ENCODE measurements around the gene XCL2. TPM values are rescaled to one million over a fixed set of nuclear protein-coding genes. Genes with fewer than 3 reads are reported as not detected.
A peak's percentile ranks its signal among the peaks of the same experiment; 100 is the strongest.

XCL2 gene
- total RNA-seq, 1 experiment from 2014 or later = not detected

DNA sequence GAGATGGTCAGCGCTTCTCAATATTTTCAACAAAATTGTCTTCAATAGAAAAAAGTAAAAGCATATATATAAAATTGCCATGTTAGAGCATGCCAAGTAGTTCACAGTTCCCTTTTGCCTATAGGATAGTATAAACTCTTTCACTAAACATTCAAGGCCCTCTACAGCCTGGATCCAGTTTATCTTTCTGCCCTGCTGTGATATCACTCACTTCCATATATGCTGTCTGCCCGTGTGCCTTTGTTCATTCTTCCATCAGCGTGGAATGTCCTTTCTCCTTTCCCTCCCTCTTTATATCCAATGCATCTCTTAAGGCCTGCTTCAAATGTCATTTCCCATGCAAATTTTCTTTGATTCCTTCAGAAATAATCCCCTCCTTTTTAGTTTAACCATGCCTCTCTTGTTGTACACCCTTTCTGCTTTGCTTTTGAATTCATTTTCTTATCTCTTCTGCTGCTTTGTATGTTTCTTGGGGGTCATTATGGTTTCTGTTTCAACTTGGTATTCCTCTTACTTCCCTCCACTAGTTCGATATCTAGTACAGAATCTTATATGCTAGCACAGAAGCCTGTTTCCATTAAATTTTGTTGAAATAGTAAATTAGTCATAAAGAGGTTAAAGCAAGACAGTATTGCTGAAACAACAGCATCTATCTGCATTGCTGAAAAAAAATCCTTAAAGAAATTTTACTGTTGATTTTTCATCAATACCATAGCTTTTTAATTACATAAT lies 44.7 kb downstream of the XCL2 start (continued):
- TF ChIP-seq, protein P1, sequence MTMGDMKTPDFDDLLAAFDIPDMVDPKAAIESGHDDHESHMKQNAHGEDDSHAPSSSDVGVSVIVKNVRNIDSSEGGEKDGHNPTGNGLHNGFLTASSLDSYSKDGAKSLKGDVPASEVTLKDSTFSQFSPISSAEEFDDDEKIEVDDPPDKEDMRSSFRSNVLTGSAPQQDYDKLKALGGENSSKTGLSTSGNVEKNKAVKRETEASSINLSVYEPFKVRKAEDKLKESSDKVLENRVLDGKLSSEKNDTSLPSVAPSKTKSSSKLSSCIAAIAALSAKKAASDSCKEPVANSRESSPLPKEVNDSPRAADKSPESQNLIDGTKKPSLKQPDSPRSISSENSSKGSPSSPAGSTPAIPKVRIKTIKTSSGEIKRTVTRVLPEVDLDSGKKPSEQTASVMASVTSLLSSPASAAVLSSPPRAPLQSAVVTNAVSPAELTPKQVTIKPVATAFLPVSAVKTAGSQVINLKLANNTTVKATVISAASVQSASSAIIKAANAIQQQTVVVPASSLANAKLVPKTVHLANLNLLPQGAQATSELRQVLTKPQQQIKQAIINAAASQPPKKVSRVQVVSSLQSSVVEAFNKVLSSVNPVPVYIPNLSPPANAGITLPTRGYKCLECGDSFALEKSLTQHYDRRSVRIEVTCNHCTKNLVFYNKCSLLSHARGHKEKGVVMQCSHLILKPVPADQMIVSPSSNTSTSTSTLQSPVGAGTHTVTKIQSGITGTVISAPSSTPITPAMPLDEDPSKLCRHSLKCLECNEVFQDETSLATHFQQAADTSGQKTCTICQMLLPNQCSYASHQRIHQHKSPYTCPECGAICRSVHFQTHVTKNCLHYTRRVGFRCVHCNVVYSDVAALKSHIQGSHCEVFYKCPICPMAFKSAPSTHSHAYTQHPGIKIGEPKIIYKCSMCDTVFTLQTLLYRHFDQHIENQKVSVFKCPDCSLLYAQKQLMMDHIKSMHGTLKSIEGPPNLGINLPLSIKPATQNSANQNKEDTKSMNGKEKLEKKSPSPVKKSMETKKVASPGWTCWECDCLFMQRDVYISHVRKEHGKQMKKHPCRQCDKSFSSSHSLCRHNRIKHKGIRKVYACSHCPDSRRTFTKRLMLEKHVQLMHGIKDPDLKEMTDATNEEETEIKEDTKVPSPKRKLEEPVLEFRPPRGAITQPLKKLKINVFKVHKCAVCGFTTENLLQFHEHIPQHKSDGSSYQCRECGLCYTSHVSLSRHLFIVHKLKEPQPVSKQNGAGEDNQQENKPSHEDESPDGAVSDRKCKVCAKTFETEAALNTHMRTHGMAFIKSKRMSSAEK (CRISPR knock-in tag; IDR thresholded peaks at IDR 0.05; ENCODE audit: borderline replicate concordance) = no peak
- TF ChIP-seq, protein P2, sequence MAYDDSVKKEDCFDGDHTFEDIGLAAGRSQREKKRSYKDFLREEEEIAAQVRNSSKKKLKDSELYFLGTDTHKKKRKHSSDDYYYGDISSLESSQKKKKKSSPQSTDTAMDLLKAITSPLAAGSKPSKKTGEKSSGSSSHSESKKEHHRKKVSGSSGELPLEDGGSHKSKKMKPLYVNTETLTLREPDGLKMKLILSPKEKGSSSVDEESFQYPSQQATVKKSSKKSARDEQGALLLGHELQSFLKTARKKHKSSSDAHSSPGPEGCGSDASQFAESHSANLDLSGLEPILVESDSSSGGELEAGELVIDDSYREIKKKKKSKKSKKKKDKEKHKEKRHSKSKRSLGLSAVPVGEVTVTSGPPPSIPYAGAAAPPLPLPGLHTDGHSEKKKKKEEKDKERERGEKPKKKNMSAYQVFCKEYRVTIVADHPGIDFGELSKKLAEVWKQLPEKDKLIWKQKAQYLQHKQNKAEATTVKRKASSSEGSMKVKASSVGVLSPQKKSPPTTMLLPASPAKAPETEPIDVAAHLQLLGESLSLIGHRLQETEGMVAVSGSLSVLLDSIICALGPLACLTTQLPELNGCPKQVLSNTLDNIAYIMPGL (CRISPR knock-in tag; IDR thresholded peaks at IDR 0.05) = no peak
- no peak for TF ChIP-seq ZNF219 (CRISPR knock-in tag; IDR thresholded peaks at IDR 0.05; ENCODE audit: borderline replicate concordance)
- TF ChIP-seq, protein P3, sequence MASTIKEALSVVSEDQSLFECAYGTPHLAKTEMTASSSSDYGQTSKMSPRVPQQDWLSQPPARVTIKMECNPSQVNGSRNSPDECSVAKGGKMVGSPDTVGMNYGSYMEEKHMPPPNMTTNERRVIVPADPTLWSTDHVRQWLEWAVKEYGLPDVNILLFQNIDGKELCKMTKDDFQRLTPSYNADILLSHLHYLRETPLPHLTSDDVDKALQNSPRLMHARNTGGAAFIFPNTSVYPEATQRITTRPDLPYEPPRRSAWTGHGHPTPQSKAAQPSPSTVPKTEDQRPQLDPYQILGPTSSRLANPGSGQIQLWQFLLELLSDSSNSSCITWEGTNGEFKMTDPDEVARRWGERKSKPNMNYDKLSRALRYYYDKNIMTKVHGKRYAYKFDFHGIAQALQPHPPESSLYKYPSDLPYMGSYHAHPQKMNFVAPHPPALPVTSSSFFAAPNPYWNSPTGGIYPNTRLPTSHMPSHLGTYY (CRISPR knock-in tag; IDR thresholded peaks at IDR 0.05) = no peak

DNA sequence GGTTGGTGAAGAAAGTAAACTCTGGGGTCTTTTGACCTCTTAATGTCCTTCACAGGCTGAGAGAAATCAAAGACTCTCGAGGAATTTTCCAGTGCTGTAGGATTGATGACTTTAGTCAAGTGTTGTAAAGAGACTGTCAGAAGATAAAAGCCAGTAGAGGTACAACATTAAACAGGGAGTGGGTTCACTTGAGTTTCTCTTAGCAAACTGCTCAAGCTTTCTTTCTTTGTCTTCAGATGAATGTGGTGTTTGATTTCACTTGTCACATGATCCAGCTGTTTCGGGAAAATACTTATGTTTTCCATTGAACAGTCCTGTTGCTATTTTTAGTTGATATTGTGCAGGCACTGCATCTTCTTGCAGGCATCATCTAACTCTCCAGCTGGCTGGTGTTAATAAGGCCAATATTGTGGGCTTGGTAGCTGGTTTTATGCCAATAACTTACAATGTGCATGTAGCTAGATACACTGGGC lies 45.6 kb downstream of the XCL2 start:
- peaks cover 15% of the 10 kb centered on the region for H3K4me1 Mint-ChIP-seq
- ATAC-seq (no peak; the same call in 1 of the 2 replicates), DNase-seq (ENCODE audit: low spot score) (no peak)
- TF ChIP-seq FOXJ3 (CRISPR knock-in tag; IDR thresholded peaks at IDR 0.05; ENCODE audit: borderline replicate concordance) (no peak), ZNF317 (CRISPR knock-in tag; IDR thresholded peaks at IDR 0.05; ENCODE audit: borderline replicate concordance, low read depth) (no peak)
- TF ChIP-seq, protein P4, sequence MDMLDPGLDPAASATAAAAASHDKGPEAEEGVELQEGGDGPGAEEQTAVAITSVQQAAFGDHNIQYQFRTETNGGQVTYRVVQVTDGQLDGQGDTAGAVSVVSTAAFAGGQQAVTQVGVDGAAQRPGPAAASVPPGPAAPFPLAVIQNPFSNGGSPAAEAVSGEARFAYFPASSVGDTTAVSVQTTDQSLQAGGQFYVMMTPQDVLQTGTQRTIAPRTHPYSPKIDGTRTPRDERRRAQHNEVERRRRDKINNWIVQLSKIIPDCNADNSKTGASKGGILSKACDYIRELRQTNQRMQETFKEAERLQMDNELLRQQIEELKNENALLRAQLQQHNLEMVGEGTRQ (CRISPR knock-in tag; IDR thresholded peaks at IDR 0.05) = peak; percentile 38; the same call in 1 of the 2 replicates
- ChIA-PET POLR2A (no interaction called here), CTCF (no interaction called here)
- no peaks in the 10 kb centered on the region for H3K27me3 Mint-ChIP-seq (ENCODE audit: low read depth)
- no peaks in the 10 kb centered on the region for H3K36me3 Mint-ChIP-seq
- no peak overlapping the region for H3K4me3 Mint-ChIP-seq
- no peak overlapping the region for H3K27ac Mint-ChIP-seq
- H3K9me3 Mint-ChIP-seq = 0 out of 2 replicates have a peak, but pooled peaks cover 6% of the 10 kb centered on the region

DNA sequence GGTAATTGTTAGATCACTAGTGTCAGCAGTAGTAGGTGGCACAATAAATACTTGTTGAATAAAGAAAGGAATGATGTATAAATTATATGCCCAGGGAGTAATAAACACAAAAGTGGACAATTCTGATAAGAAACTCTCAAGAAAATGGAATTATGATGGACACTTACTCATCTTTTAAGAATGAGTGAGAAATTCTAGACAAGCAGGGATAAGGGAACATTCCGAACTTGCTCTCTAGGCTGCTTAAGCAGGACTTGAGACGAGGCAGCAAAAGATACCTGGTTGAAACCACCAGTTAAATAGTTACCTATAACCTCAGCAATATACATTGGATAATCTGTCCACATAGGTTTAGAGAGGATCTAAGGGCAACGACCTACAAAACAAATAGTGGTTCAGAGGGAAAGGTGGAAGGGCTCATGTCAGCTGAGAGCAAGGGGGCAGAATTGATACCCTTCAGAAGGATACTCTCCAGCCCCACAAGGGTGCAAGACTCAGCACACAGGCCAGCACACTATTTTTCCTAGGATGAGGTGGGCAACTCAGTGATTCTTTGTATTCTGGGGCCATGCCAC lies 46.3 kb downstream of the XCL2 start:
- no peaks in the 10 kb centered on the region for H3K27me3 Mint-ChIP-seq (ENCODE audit: low read depth)
- ATAC-seq = no peak
- H3K4me3 Mint-ChIP-seq = no peak overlapping the region
- no peak for DNase-seq (ENCODE audit: low spot score)
- TF ChIP-seq, protein P2 (CRISPR knock-in tag; IDR thresholded peaks at IDR 0.05) = no peak
- TF ChIP-seq ATF1 (CRISPR knock-in tag; IDR thresholded peaks at IDR 0.05) = no peak
- TF ChIP-seq, protein P5, sequence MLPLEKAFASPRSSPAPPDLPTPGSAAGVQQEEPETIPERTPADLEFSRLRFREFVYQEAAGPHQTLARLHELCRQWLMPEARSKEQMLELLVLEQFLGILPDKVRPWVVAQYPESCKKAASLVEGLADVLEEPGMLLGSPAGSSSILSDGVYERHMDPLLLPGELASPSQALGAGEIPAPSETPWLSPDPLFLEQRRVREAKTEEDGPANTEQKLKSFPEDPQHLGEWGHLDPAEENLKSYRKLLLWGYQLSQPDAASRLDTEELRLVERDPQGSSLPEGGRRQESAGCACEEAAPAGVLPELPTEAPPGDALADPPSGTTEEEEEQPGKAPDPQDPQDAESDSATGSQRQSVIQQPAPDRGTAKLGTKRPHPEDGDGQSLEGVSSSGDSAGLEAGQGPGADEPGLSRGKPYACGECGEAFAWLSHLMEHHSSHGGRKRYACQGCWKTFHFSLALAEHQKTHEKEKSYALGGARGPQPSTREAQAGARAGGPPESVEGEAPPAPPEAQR (CRISPR knock-in tag; IDR thresholded peaks at IDR 0.05) = no peak
- no peak for TF ChIP-seq TEAD4 (CRISPR knock-in tag; IDR thresholded peaks at IDR 0.05)
- TF ChIP-seq, protein P6, sequence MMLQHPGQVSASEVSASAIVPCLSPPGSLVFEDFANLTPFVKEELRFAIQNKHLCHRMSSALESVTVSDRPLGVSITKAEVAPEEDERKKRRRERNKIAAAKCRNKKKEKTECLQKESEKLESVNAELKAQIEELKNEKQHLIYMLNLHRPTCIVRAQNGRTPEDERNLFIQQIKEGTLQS (CRISPR knock-in tag; conservative IDR thresholded peaks at IDR 0.05) = no peak
- no peak for TF ChIP-seq ZNF219 (CRISPR knock-in tag; IDR thresholded peaks at IDR 0.05; ENCODE audit: borderline replicate concordance)
- no peak for TF ChIP-seq RELA (CRISPR knock-in tag; IDR thresholded peaks at IDR 0.05; ENCODE audit: borderline replicate concordance)
- TF ChIP-seq NFATC4 (CRISPR knock-in tag; IDR thresholded peaks at IDR 0.05) = no peak
- TF ChIP-seq, protein P7, sequence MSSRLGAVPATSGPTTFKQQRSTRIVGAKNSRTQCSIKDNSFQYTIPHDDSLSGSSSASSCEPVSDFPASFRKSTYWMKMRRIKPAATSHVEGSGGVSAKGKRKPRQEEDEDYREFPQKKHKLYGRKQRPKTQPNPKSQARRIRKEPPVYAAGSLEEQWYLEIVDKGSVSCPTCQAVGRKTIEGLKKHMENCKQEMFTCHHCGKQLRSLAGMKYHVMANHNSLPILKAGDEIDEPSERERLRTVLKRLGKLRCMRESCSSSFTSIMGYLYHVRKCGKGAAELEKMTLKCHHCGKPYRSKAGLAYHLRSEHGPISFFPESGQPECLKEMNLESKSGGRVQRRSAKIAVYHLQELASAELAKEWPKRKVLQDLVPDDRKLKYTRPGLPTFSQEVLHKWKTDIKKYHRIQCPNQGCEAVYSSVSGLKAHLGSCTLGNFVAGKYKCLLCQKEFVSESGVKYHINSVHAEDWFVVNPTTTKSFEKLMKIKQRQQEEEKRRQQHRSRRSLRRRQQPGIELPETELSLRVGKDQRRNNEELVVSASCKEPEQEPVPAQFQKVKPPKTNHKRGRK (CRISPR knock-in tag; IDR thresholded peaks at IDR 0.05; ENCODE audit: borderline replicate concordance) = no peak
- TF ChIP-seq ELF4 (CRISPR knock-in tag; IDR thresholded peaks at IDR 0.05; ENCODE audit: low read depth) = no peak
- no peak for TF ChIP-seq NFE2L1 (CRISPR knock-in tag; IDR thresholded peaks at IDR 0.05)
- H3K36me3 Mint-ChIP-seq = no peaks in the 10 kb centered on the region
- H3K27ac Mint-ChIP-seq = no peak overlapping the region
- POLR2A ChIA-PET = no interaction called here
- H3K4me1 Mint-ChIP-seq = peaks cover 15% of the 10 kb centered on the region
- CTCF ChIA-PET = no interaction called here
- 0 out of 2 replicates have a peak, but pooled peaks cover 6% of the 10 kb centered on the region for H3K9me3 Mint-ChIP-seq
